ENCODE measurements around the gene NUP205.

The NUP205 gene

DNA sequence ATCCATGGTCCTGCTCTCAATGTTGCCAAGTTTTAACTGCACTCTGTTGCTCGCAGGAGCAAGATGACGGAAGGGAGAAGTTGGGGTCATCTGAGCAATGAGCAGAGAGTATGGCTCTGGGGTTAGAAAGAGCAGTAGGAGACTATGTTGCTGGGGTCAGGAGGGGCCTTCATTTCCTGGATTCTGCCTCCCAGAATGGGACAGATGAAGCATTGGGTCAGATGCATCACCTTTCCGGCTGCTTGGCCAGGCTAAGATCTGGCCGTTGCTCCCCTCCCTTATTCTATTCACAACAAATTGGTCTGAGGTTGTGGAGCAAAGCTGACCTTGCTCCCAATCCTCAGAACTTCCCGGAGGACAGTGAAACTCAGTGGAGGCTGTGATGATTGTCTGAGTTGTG is 127.0 kb downstream of the NUP205 start:
- Histone ChIP-seq H3K27ac (ENCODE audit: low read depth, low read length, poor library complexity, severe bottlenecking) (no peak overlapping the region), H4K20me1 (ENCODE audit: insufficient read depth, low read length) (no peaks in the 10 kb centered on the region), H3K4me1 (ENCODE audit: insufficient read depth, low read length, severe bottlenecking) (no peaks in the 10 kb centered on the region), H3K9me3 (ENCODE audit: low read length) (no peaks in the 10 kb centered on the region), H3K4me3 (ENCODE audit: low read depth, low read length, poor library complexity, severe bottlenecking) (no peak overlapping the region), H3K4me2 (ENCODE audit: low read length) (no peak overlapping the region), H2AFZ (ENCODE audit: low read length) (no peak overlapping the region), H3K79me2 (ENCODE audit: insufficient read depth, low read length) (no peaks in the 10 kb centered on the region), H3K27me3 (ENCODE audit: insufficient read depth, low read length) (no peaks in the 10 kb centered on the region), H3F3A (ENCODE audit: insufficient read depth, low read length) (no peaks in the 10 kb centered on the region), H3K9ac (ENCODE audit: low read length) (no peak overlapping the region), H3K9me2 (ENCODE audit: low read depth, low read length) (no peaks in the 10 kb centered on the region), H3K36me3 (ENCODE audit: insufficient read depth, low read length) (peaks cover under 1% of the 10 kb centered on the region; the same call in 1 of the 2 replicates)
- TF ChIP-seq, protein P1, sequence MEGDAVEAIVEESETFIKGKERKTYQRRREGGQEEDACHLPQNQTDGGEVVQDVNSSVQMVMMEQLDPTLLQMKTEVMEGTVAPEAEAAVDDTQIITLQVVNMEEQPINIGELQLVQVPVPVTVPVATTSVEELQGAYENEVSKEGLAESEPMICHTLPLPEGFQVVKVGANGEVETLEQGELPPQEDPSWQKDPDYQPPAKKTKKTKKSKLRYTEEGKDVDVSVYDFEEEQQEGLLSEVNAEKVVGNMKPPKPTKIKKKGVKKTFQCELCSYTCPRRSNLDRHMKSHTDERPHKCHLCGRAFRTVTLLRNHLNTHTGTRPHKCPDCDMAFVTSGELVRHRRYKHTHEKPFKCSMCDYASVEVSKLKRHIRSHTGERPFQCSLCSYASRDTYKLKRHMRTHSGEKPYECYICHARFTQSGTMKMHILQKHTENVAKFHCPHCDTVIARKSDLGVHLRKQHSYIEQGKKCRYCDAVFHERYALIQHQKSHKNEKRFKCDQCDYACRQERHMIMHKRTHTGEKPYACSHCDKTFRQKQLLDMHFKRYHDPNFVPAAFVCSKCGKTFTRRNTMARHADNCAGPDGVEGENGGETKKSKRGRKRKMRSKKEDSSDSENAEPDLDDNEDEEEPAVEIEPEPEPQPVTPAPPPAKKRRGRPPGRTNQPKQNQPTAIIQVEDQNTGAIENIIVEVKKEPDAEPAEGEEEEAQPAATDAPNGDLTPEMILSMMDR (IDR thresholded peaks at IDR 0.05; ENCODE audit: low read length) = no peak
- TF ChIP-seq EZH2 (IDR thresholded peaks at IDR 0.05; ENCODE audit: borderline replicate concordance, low read length) = no peak

DNA sequence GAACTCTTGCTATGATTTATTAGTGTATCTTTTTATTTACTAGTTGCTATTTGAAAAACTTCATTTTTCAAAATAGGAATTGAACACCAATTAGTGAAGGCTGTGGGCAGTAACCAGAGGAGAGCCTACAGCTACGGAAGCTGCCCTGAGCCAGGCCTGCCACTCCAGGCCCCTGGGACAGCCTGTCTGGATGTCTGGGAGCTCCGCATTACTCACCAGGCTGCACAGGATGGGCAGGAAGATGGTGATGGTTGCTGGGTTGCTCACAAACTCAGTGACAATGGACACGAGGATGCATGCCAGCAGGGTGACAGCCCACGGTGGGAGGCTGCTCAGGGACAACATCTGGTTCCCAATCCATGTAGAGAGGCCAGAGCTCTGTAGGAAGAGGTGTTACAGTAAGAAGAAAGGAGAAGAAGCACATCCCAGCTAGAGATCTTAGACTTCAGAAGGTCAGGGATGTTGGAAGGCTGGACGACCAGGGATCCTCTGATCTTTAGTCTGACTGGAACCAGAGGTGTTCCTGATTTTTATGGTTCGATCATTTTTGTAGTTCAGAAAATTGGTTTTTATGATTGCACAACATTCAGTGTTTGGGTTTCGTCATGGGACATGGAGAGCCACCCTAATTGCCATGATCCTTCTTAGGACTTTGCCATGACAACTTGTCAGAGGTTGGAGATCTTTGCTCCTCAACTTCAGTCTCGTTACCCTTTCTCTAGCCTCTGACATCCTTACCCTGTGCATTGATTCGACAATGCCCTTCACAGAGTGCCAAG is 127.8 kb downstream of the NUP205 start:
- H3K27ac ChIP-seq (ENCODE audit: low read depth, low read length, poor library complexity, severe bottlenecking) = no peak overlapping the region
- H3K4me2 ChIP-seq (ENCODE audit: low read length) = no peak overlapping the region
- TF ChIP-seq, protein P1 (IDR thresholded peaks at IDR 0.05; ENCODE audit: low read length) = no peak

DNA sequence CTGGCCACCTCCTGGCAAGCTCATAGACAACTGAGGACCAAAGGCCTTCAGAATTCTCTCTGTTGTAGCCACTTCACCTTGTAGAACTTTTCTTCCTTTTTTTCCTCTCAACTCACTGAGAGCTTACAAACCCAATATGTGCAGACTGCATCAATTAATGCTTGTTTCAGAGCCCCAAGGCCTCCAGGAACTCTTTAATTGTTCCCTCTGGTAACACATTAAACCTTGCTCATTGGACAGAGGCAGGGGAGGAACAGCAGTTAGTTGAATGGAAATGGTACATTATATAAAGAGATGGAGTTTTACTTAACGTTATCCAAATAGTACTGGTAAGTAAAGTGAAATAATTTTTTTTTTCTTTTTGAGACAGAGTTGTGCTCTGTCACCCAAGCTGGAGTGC is 129.7 kb downstream of the NUP205 start:
- Histone ChIP-seq H3K27ac (ENCODE audit: low read depth, low read length, poor library complexity, severe bottlenecking) (no peak overlapping the region), H2AFZ (ENCODE audit: low read length) (no peak overlapping the region), H3K36me3 (ENCODE audit: insufficient read depth, low read length) (no peaks in the 10 kb centered on the region), H3F3A (ENCODE audit: insufficient read depth, low read length) (no peaks in the 10 kb centered on the region), H3K9me3 (ENCODE audit: low read length) (no peaks in the 10 kb centered on the region), H3K79me2 (ENCODE audit: insufficient read depth, low read length) (no peaks in the 10 kb centered on the region), H3K4me2 (ENCODE audit: low read length) (no peak overlapping the region), H3K9ac (ENCODE audit: low read length) (no peak overlapping the region), H4K20me1 (ENCODE audit: insufficient read depth, low read length) (no peaks in the 10 kb centered on the region), H3K4me3 (ENCODE audit: low read depth, low read length, poor library complexity, severe bottlenecking) (no peak overlapping the region), H3K4me1 (ENCODE audit: insufficient read depth, low read length, severe bottlenecking) (no peaks in the 10 kb centered on the region), H3K27me3 (ENCODE audit: insufficient read depth, low read length) (no peaks in the 10 kb centered on the region), H3K9me2 (ENCODE audit: low read depth, low read length) (no peaks in the 10 kb centered on the region)
- TF ChIP-seq, protein P1 (IDR thresholded peaks at IDR 0.05; ENCODE audit: low read length) = no peak
- no peak for TF ChIP-seq EZH2 (IDR thresholded peaks at IDR 0.05; ENCODE audit: borderline replicate concordance, low read length)

More for the DNA sequence above, 127.8 kb downstream of the NUP205 start:
- H3F3A ChIP-seq (ENCODE audit: insufficient read depth, low read length) = no peaks in the 10 kb centered on the region
- H3K4me3 ChIP-seq (ENCODE audit: low read depth, low read length, poor library complexity, severe bottlenecking) = no peak overlapping the region
- H3K9ac ChIP-seq (ENCODE audit: low read length) = no peak overlapping the region
- H3K9me2 ChIP-seq (ENCODE audit: low read depth, low read length) = no peaks in the 10 kb centered on the region
- no peaks in the 10 kb centered on the region for H3K27me3 ChIP-seq (ENCODE audit: insufficient read depth, low read length)
- no peak overlapping the region for H2AFZ ChIP-seq (ENCODE audit: low read length)
- H3K36me3 ChIP-seq (ENCODE audit: insufficient read depth, low read length) = no peaks in the 10 kb centered on the region
- no peaks in the 10 kb centered on the region for H3K4me1 ChIP-seq (ENCODE audit: insufficient read depth, low read length, severe bottlenecking)
- no peaks in the 10 kb centered on the region for H3K9me3 ChIP-seq (ENCODE audit: low read length)
- no peaks in the 10 kb centered on the region for H3K79me2 ChIP-seq (ENCODE audit: insufficient read depth, low read length)
- H4K20me1 ChIP-seq (ENCODE audit: insufficient read depth, low read length) = no peaks in the 10 kb centered on the region

Measured in OCI-LY1 (cell line).